Measurements from ENCODE around the gene MUC15. TPM values are rescaled to one million over a fixed set of nuclear protein-coding genes. Genes with fewer than 3 reads are reported as not detected.
"Not testable (repeated sequence)": the region's sequence is repeated elsewhere in the genome, so short reads cannot be mapped to it uniquely, and the experiment has no call there.

Gene MUC15
- not detected for polyA plus RNA-seq (2012; ENCODE audit: missing spikeins)

GRCh38 chr11:26571861-26572654 is at the start of gene MUC15:
Gene MUC15, minus strand, starts transcription at chr11:26572263. Its CDS starts 5,169 bp downstream, at chr11:26567094.
- no peak for DNase-seq (ENCODE audit: insufficient read length)
- no peak for TF ChIP-seq TAF1 (IDR thresholded peaks at IDR 0.05; ENCODE audit: borderline replicate concordance, low read depth, low read length)
- TF ChIP-seq POLR2AphosphoS5 (IDR thresholded peaks at IDR 0.05; ENCODE audit: low read depth, low read length) = no peak
- TF ChIP-seq POLR2A (IDR thresholded peaks at IDR 0.05; ENCODE audit: low read depth, low read length) = no peak
- FAIRE-seq = peak; percentile 80

- FAIRE-seq = peak; percentile 14
- no peak for TF ChIP-seq TAF1 (IDR thresholded peaks at IDR 0.05; ENCODE audit: borderline replicate concordance, low read depth, low read length)
- no peak for TF ChIP-seq POLR2AphosphoS5 (IDR thresholded peaks at IDR 0.05; ENCODE audit: low read depth, low read length)
- TF ChIP-seq POLR2A (IDR thresholded peaks at IDR 0.05; ENCODE audit: low read depth, low read length) = no peak
- DNase-seq (ENCODE audit: insufficient read length) = no peak
These were observed 49.1 kb upstream of the MUC15 start for GRCh38 chr11:26621132-26621531.

GRCh38 chr11:26620282-26621045 is 48.4 kb upstream of the MUC15 start:
- FAIRE-seq (peak; percentile 24), DNase-seq (ENCODE audit: insufficient read length) (no peak)
- no peak for TF ChIP-seq POLR2A (IDR thresholded peaks at IDR 0.05; ENCODE audit: low read depth, low read length)
- TF ChIP-seq POLR2AphosphoS5 (IDR thresholded peaks at IDR 0.05; ENCODE audit: low read depth, low read length) = no peak

- no peak for TF ChIP-seq POLR2A (IDR thresholded peaks at IDR 0.05; ENCODE audit: low read depth, low read length)
- no peak for TF ChIP-seq TAF1 (IDR thresholded peaks at IDR 0.05; ENCODE audit: borderline replicate concordance, low read depth, low read length)
- no peak for TF ChIP-seq POLR2AphosphoS5 (IDR thresholded peaks at IDR 0.05; ENCODE audit: low read depth, low read length)
- DNase-seq (ENCODE audit: insufficient read length) (no peak), FAIRE-seq (peak; percentile 30)
These were observed 46.4 kb upstream of the MUC15 start for GRCh38 chr11:26618441-26618840.

GRCh38 chr11:26613759-26614158 is 41.7 kb upstream of the MUC15 start:
- FAIRE-seq = no peak
- TF ChIP-seq TAF1 (IDR thresholded peaks at IDR 0.05; ENCODE audit: borderline replicate concordance, low read depth, low read length) = no peak
- no peak for TF ChIP-seq POLR2A (IDR thresholded peaks at IDR 0.05; ENCODE audit: low read depth, low read length)
- TF ChIP-seq POLR2AphosphoS5 (IDR thresholded peaks at IDR 0.05; ENCODE audit: low read depth, low read length) = no peak
- DNase-seq (ENCODE audit: insufficient read length) = no peak

GRCh38 chr11:26608507-26609146 is 36.6 kb upstream of the MUC15 start:
- DNase-seq (ENCODE audit: insufficient read length) (no peak), FAIRE-seq (peak; percentile 73)
- no peak for TF ChIP-seq POLR2AphosphoS5 (IDR thresholded peaks at IDR 0.05; ENCODE audit: low read depth, low read length)

- DNase-seq (ENCODE audit: insufficient read length) (no peak), FAIRE-seq (peak; percentile 88)
- TF ChIP-seq TAF1 (IDR thresholded peaks at IDR 0.05; ENCODE audit: borderline replicate concordance, low read depth, low read length) = no peak
- no peak for TF ChIP-seq POLR2A (IDR thresholded peaks at IDR 0.05; ENCODE audit: low read depth, low read length)
- no peak for TF ChIP-seq POLR2AphosphoS5 (IDR thresholded peaks at IDR 0.05; ENCODE audit: low read depth, low read length)
These were observed 35.9 kb upstream of the MUC15 start for GRCh38 chr11:26607725-26608506.

GRCh38 chr11:26599876-26600434 is 27.9 kb upstream of the MUC15 start:
- no peak for DNase-seq (ENCODE audit: insufficient read length)
- no peak for FAIRE-seq

GRCh38 chr11:26599425-26599824 is 27.4 kb upstream of the MUC15 start:
- no peak for TF ChIP-seq POLR2AphosphoS5 (IDR thresholded peaks at IDR 0.05; ENCODE audit: low read depth, low read length)
- TF ChIP-seq TAF1 (IDR thresholded peaks at IDR 0.05; ENCODE audit: borderline replicate concordance, low read depth, low read length) = no peak
- no peak for TF ChIP-seq POLR2A (IDR thresholded peaks at IDR 0.05; ENCODE audit: low read depth, low read length)
- FAIRE-seq (no peak), DNase-seq (ENCODE audit: insufficient read length) (no peak)

More at GRCh38 chr11:26599876-26600434, 27.9 kb upstream of the MUC15 start:
- TF ChIP-seq POLR2A (IDR thresholded peaks at IDR 0.05; ENCODE audit: low read depth, low read length) (no peak), POLR2AphosphoS5 (IDR thresholded peaks at IDR 0.05; ENCODE audit: low read depth, low read length) (no peak), TAF1 (IDR thresholded peaks at IDR 0.05; ENCODE audit: borderline replicate concordance, low read depth, low read length) (no peak)

GRCh38 chr11:26597899-26598298 is 25.8 kb upstream of the MUC15 start:
- DNase-seq (ENCODE audit: insufficient read length) (no peak), FAIRE-seq (no peak)
- TF ChIP-seq POLR2AphosphoS5 (IDR thresholded peaks at IDR 0.05; ENCODE audit: low read depth, low read length) (no peak), TAF1 (IDR thresholded peaks at IDR 0.05; ENCODE audit: borderline replicate concordance, low read depth, low read length) (no peak), POLR2A (IDR thresholded peaks at IDR 0.05; ENCODE audit: low read depth, low read length) (no peak)

GRCh38 chr11:26597049-26597689 is 25.1 kb upstream of the MUC15 start:
- FAIRE-seq = not testable (repeated sequence)

GRCh38 chr11:26595207-26595865 is 23.3 kb upstream of the MUC15 start:
- DNase-seq (ENCODE audit: insufficient read length); FAIRE-seq: not testable (repeated sequence)

More at GRCh38 chr11:26597049-26597689, 25.1 kb upstream of the MUC15 start:
- not testable (repeated sequence) for DNase-seq (ENCODE audit: insufficient read length)
